K562 (cell line): ENCODE data around the gene SRL. TPM values are rescaled to one million over a fixed set of nuclear protein-coding genes. Genes with fewer than 3 reads are reported as not detected.

Experiments
- ASH1L ChIP-seq: fragments of 450-650 bp; IDR thresholded peaks from 2 replicates; pipeline ENCODE4 v1.6.1; 2018; ENCODE audit warnings: borderline replicate concordance, mild to moderate bottlenecking, low read depth; ENCODE audit not compliant: partially characterized antibody
- DIDO1 ChIP-seq: fragments of 450-650 bp; IDR thresholded peaks from 2 replicates; pipeline ENCODE4 v1.6.1; 2016; ENCODE audit warnings: low read depth, missing biosample characterization, missing genetic modification characterization
- FOXJ3 ChIP-seq: sonication (generic); formaldehyde crosslinking; IDR thresholded peaks from 2 replicates; pipeline ENCODE4 v1.4.0; 2020; ENCODE audit warnings: mild to moderate bottlenecking, missing genetic modification reagents
- HMGN3 ChIP-seq: IDR thresholded peaks from 2 replicates; pipeline ENCODE4 v1.6.1; 2011; ENCODE audit warnings: borderline replicate concordance, low read depth, mild to moderate bottlenecking, mixed read lengths, low read length; ENCODE audit not compliant: insufficient read length; ENCODE audit errors: extremely low read depth
- NFATC3 ChIP-seq: fragments of 450-650 bp; IDR thresholded peaks from 2 replicates; pipeline ENCODE4 v1.6.1; 2017; ENCODE audit warnings: mild to moderate bottlenecking
- NR2C1 ChIP-seq, 2 experiments: fragments of 450-650 bp; IDR thresholded peaks; 2 replicates each; pipeline ENCODE4 v1.6.1; 2017; ENCODE audit warnings: mild to moderate bottlenecking in 2 of 2, antibody characterized with exemption in 1 of 2, inconsistent platforms in 1 of 2, missing compliant biosample characterization in 1 of 2, missing genetic modification characterization in 1 of 2
- TEAD4 ChIP-seq, 2 experiments: sonication (generic) in 1 of 2; formaldehyde crosslinking in 1 of 2; IDR thresholded peaks; 2 replicates each; pipeline versions ENCODE4 v1.6.1 to v1.8.0; 2012 to 2022; ENCODE audit warnings: borderline replicate concordance in 1 of 2, inconsistent platforms in 1 of 2, low read length in 1 of 2, mild to moderate bottlenecking in 1 of 2, missing genetic modification reagents in 1 of 2
- TRIM28 ChIP-seq: fragments of 450-650 bp; IDR thresholded peaks from 2 replicates; pipeline ENCODE4 v1.6.1; 2017
- WHSC1 ChIP-seq: IDR thresholded peaks from one replicate; pipeline ENCODE4 v1.6.1; 2012; ENCODE audit warnings: low read length, control low read depth, inconsistent platforms
- ZFP1 ChIP-seq: fragments of 450-650 bp; formaldehyde crosslinking; IDR thresholded peaks from 2 replicates; pipeline ENCODE4 v1.4.0; 2020; ENCODE audit warnings: mild to moderate bottlenecking, mixed read lengths
- ZNF644 ChIP-seq: fragments of 200-800 bp; sonication (Bioruptor generic); IDR thresholded peaks from 2 replicates; pipeline ENCODE4 v1.6.1; 2016; ENCODE audit warnings: low read depth, missing genetic modification characterization, missing compliant biosample characterization
- ZNF77 ChIP-seq: fragments of 250-450 bp; sonication (Bioruptor Pico); IDR thresholded peaks from 2 replicates; pipeline ENCODE4 v1.5.0; 2020
- polyA plus RNA-seq, 8 experiments: library from polyadenylated mRNA; depleted of rRNA in 4 of 8; stranded (reverse) in 5 of 8; unstranded in 3 of 8; fragments of >200 nt; fragmentation: Nextera tagmentation in 2 of 8; fragmentation: Illumina TruSeq in 1 of 8; extraction: Ambion mirVana in 2 of 8; extraction: Trizol in 1 of 8; gene quantifications; 2 replicates each; pipeline versions ENCODE4 v1.2.1 to v1.2.3, GENCODE V29; 2011 to 2014; ENCODE audit warnings: inconsistent platforms in 1 of 8, missing spikeins in 1 of 8
- total RNA-seq, 7 experiments: library from RNA; depleted of rRNA in 6 of 7; stranded (reverse); fragments of >200 nt in 6 of 7; fragmentation: Illumina TruSeq in 2 of 7; extraction: Trizol in 2 of 7; gene quantifications; 2 replicates each; pipeline versions ENCODE4 v1.2.1 to v1.2.3, GENCODE V29; 2011 to 2021; ENCODE audit warnings: low replicate concordance in 1 of 7
- TF ChIP-seq, protein P1 (sequence below), 2 experiments: fragments of 450-650 bp; conservative IDR thresholded peaks; 2 replicates each; pipeline ENCODE4 v1.6.1; 2017; ENCODE audit warnings: mild to moderate bottlenecking in 2 of 2, moderate library complexity in 2 of 2
- TF ChIP-seq, protein P2 (sequence below): fragments of 450-650 bp; IDR thresholded peaks from 2 replicates; pipeline ENCODE4 v1.6.1; 2016; ENCODE audit warnings: mild to moderate bottlenecking
- TF ChIP-seq, protein P3 (sequence below): fragments of 450-650 bp; IDR thresholded peaks from 2 replicates; pipeline ENCODE4 v1.6.1; 2014; ENCODE audit warnings: low read depth, mild to moderate bottlenecking, moderate library complexity, borderline replicate concordance
- TF ChIP-seq, protein P4 (sequence below): fragments of 250-450 bp; sonication (Bioruptor Pico); IDR thresholded peaks from 2 replicates; pipeline ENCODE4 v1.8.0; 2022; ENCODE audit warnings: moderate library complexity, mild to moderate bottlenecking, inconsistent platforms
- TF ChIP-seq, protein P5 (sequence below), 3 experiments: fragments of 200-800 bp in 1 of 3; sonication (Bioruptor generic) in 1 of 3; sonication (generic) in 1 of 3; formaldehyde crosslinking in 1 of 3; IDR thresholded peaks; 2 replicates each; pipeline versions ENCODE4 v1.6.1 to v1.8.0; 2016 to 2022; ENCODE audit warnings: mild to moderate bottlenecking in 2 of 3, missing compliant biosample characterization in 2 of 3, missing genetic modification characterization in 2 of 3, missing genetic modification reagents in 1 of 3

SRL gene
- total and polyA plus RNA-seq, 9 of the 15 experiments (the other 6 are each of a cell fraction or from before 2014, with no cell fraction given), result 0.01 TPM; not detected in 8

DNA sequence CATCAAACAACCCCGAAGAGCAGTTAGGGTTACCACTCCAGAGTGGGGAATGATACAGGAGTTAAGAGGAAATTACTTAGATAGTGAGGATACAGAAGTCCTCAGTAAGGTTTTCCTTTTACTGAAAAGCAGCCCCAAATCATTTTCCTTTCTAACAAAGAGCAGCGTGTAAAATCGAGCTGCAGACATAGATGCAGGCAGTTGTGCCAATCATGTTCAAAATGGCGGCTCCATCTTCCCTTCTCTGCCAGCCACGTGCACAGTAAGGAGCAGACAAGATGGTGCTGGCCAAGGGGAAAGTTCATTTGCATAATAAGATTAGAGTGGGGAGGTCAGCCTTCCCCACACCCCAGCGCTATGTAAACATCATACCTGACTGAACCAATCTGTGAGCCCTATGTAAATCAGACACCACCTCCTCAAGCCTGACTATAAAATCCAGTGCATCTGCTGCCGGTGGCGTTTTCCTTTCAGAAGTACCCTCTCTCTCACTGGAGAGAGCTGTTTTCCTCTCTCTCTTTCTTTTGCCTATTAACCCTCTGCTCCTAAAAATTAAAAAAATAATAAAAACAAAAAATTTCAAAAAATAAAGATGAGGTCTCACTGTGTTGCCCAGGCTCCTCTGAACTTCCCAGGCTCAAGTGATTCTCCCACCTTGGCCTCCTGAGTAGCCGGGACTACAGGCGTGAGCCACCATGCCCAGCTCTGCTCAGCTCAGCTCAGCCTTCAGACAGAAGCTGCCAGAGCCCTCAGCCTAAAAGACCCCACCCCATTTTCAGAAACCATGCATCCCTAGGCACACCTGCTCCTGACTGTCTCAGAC, 2.6 kb upstream of the SRL start (continued):
- TF ChIP-seq, protein P1, sequence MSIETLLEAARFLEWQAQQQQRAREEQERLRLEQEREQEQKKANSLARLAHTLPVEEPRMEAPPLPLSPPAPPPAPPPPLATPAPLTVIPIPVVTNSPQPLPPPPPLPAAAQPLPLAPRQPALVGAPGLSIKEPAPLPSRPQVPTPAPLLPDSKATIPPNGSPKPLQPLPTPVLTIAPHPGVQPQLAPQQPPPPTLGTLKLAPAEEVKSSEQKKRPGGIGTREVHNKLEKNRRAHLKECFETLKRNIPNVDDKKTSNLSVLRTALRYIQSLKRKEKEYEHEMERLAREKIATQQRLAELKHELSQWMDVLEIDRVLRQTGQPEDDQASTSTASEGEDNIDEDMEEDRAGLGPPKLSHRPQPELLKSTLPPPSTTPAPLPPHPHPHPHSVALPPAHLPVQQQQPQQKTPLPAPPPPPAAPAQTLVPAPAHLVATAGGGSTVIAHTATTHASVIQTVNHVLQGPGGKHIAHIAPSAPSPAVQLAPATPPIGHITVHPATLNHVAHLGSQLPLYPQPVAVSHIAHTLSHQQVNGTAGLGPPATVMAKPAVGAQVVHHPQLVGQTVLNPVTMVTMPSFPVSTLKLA (conservative IDR thresholded peaks at IDR 0.05), result peak; percentile 80 to 83
- TF ChIP-seq TRIM28 (no peak), ASH1L (no peak), ZNF77 (CRISPR knock-in tag) (no peak), DIDO1 (no peak), TEAD4 (IDR thresholded peaks at IDR 0.05; ENCODE audit: low read length) (peak; percentile 82), TEAD4 (CRISPR knock-in tag; IDR thresholded peaks at IDR 0.05; ENCODE audit: borderline replicate concordance) (no peak), FOXJ3 (no peak), WHSC1 (no peak), NFATC3 (no peak), ZNF644 (tag) (peak; percentile 84), HMGN3 (no peak), ZFP1 (CRISPR knock-in tag) (no peak), NR2C1 (IDR thresholded peaks at IDR 0.05) (peak; percentile 78), NR2C1 (tag; IDR thresholded peaks at IDR 0.05) (peak; percentile 89)
- TF ChIP-seq, protein P2, sequence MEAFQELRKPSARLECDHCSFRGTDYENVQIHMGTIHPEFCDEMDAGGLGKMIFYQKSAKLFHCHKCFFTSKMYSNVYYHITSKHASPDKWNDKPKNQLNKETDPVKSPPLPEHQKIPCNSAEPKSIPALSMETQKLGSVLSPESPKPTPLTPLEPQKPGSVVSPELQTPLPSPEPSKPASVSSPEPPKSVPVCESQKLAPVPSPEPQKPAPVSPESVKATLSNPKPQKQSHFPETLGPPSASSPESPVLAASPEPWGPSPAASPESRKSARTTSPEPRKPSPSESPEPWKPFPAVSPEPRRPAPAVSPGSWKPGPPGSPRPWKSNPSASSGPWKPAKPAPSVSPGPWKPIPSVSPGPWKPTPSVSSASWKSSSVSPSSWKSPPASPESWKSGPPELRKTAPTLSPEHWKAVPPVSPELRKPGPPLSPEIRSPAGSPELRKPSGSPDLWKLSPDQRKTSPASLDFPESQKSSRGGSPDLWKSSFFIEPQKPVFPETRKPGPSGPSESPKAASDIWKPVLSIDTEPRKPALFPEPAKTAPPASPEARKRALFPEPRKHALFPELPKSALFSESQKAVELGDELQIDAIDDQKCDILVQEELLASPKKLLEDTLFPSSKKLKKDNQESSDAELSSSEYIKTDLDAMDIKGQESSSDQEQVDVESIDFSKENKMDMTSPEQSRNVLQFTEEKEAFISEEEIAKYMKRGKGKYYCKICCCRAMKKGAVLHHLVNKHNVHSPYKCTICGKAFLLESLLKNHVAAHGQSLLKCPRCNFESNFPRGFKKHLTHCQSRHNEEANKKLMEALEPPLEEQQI, result no peak
- TF ChIP-seq, protein P3, sequence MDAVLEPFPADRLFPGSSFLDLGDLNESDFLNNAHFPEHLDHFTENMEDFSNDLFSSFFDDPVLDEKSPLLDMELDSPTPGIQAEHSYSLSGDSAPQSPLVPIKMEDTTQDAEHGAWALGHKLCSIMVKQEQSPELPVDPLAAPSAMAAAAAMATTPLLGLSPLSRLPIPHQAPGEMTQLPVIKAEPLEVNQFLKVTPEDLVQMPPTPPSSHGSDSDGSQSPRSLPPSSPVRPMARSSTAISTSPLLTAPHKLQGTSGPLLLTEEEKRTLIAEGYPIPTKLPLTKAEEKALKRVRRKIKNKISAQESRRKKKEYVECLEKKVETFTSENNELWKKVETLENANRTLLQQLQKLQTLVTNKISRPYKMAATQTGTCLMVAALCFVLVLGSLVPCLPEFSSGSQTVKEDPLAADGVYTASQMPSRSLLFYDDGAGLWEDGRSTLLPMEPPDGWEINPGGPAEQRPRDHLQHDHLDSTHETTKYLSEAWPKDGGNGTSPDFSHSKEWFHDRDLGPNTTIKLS, result peak; percentile 91
- TF ChIP-seq, protein P4, sequence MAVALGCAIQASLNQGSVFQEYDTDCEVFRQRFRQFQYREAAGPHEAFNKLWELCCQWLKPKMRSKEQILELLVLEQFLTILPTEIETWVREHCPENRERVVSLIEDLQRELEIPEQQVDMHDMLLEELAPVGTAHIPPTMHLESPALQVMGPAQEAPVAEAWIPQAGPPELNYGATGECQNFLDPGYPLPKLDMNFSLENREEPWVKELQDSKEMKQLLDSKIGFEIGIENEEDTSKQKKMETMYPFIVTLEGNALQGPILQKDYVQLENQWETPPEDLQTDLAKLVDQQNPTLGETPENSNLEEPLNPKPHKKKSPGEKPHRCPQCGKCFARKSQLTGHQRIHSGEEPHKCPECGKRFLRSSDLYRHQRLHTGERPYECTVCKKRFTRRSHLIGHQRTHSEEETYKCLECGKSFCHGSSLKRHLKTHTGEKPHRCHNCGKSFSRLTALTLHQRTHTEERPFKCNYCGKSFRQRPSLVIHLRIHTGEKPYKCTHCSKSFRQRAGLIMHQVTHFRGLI, result no peak
- TF ChIP-seq, protein P5, sequence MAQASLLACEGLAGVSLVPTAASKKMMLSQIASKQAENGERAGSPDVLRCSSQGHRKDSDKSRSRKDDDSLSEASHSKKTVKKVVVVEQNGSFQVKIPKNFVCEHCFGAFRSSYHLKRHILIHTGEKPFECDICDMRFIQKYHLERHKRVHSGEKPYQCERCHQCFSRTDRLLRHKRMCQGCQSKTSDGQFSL (CRISPR knock-in tag; IDR thresholded peaks at IDR 0.05), result no peak
- TF ChIP-seq, protein P5 (tag; IDR thresholded peaks at IDR 0.05), result 0 out of 4 replicates have a peak, but pooled peaks of 1 of the 2 experiments have one; percentile 45
